ENCODE data around the gene DIP2A. TPM values are rescaled to one million over a fixed set of nuclear protein-coding genes. Genes with fewer than 3 reads are reported as not detected.

DIP2A gene
- total RNA-seq, 8 experiments from 2014 or later = 13.2 to 70.9 (median 16.5) TPM

DNA sequence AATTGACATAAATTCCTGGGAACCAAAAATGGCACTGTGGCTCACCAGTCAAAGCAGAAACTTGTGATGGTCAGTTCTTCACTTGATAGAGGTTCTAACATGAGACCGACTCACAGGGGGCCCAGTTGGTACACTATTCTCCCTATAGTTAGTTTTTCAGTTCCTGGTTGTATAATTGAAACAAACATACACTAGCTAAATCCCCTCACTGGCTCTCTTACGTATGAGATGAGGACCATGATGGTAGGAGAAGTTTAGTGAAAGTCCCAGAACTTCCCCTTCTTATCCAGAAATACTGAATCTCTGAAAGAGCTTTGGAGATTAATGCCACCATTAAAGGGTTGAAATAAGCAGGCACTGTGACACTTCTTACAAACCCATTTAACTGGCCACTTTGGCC is 148.9 kb downstream of the DIP2A start:
- no peak for ATAC-seq (replicated peaks in 6 of 8)
- 40 to 90% (median 72%) methylated on average over 1 to 2 of the region's 2 CpGs; no CpG with 5 or more reads in 5 of the 10 experiments for WGBS, 10 experiments
- H3K4me3 ChIP-seq = no peak overlapping the region
- H3K4me1 ChIP-seq (replicated peaks in 1 of 2) = peaks cover 19 to 23% of the 10 kb centered on the region in 2 donors
- no peak overlapping the region for H3K27ac ChIP-seq
- in situ Hi-C loops (cut with MboI; ENCODE audit: low pct_unique_long_range_greater_than_20kb in 2 of 9, low sequenced_read_pairs in 9 of 9, unreplicated experiment in 9 of 9) = no loop called here

DNA sequence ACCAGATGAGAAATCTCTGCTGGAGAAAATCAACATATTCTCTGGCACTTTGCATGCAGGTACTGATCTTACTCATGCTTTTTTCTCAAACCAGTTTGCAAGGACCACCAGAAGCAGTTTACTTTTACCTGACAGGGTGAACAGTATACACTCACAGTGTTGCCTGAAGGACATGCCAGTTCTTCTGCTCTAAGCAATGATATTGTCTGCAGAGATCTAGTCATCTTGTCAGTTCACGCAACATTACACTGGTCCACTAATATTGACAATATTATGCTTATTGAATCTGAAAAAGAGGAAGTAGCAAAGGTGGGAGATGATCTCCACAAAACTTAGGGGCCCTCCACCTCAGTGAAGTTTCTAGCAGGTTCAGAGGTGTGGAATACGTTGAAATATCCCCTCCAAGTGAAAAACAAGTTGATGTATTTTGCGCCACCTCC is 150.0 kb downstream of the DIP2A start:
- Histone ChIP-seq H3K27ac (no peak overlapping the region), H3K4me3 (no peak overlapping the region), H3K4me1 (replicated peaks in 1 of 2) (peaks cover 15 to 18% of the 10 kb centered on the region in 2 donors)
- 59 to 100% (median 74%) methylated on average over 1 to 3 of the region's 3 CpGs; no CpG with 5 or more reads in 2 of the 10 experiments for WGBS, 10 experiments
- no peak for ATAC-seq (replicated peaks in 6 of 8)
- in situ Hi-C loops (cut with MboI; ENCODE audit: low pct_unique_long_range_greater_than_20kb in 2 of 9, low sequenced_read_pairs in 9 of 9, unreplicated experiment in 9 of 9) = no loop called here

DNA sequence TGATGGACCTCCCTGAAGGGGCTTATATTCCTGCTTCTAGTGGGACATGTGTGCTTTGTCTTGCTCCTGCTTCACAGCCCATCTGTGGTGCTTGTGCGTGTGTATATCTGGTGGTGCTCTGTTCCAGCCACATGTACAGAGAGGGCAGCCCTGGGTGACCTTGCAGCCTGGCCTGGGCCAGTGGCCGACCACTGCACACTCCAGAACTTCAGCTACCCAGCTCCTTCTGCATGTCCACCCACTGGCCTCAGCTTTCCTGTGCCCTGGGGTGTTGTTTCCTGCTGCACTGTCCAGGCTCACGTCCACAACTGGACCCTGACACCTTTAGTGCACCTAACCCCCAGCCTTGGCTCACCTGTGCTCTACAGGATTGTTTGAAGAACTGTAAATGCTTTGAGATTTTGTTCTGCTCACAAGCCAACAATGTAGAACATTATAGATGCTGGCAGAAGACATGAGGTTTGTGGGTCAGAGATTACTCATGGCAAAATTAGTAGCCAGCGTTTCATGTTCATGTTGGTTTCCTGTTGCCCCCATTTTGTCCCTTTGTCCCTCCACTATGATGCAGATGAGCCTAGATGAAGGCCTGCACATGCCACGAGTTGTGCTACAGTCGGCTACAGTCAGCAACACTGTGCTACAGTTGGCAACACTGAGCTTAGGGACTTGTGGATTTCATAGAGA is 151.5 kb downstream of the DIP2A start:
- 20 to 92% (median 67%) methylated on average over 1 to 4 of the region's 6 CpGs; no CpG with 5 or more reads in 1 of the 10 experiments for WGBS, 10 experiments
- H3K27ac ChIP-seq = no peak overlapping the region
- H3K4me3 ChIP-seq = no peak overlapping the region
- peaks cover 6 to 7% of the 10 kb centered on the region in 2 donors for H3K4me1 ChIP-seq (replicated peaks in 1 of 2)
- in situ Hi-C loops (cut with MboI; ENCODE audit: low pct_unique_long_range_greater_than_20kb in 2 of 9, low sequenced_read_pairs in 9 of 9, unreplicated experiment in 9 of 9) = no loop called here
- ATAC-seq (replicated peaks in 6 of 8) = no peak

DNA sequence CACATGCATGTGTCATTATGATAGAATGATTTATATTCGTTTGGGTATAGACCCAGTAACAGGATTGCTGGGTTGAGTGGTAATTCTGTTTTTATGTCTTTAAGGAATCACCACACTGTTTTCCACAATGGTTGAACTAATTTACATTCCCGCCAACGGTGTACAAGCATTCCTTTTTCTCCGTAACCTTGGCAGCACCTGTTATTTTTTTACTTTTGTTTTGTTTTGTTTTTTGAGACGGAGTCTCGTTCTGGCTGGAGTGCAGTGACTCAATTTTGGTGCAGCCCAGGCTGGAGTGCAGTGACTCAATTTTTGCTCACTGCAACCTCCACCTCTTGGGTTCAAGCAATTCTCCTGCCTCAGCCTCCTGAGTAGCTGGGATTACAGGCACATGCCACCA is 154.7 kb downstream of the DIP2A start:
- in situ Hi-C loops (cut with MboI; ENCODE audit: low pct_unique_long_range_greater_than_20kb in 2 of 9, low sequenced_read_pairs in 9 of 9, unreplicated experiment in 9 of 9) = no loop called here
- no peaks in the 10 kb centered on the region for H3K4me1 ChIP-seq (replicated peaks in 1 of 2)
- ATAC-seq (replicated peaks in 6 of 8) = no peak
- no peak overlapping the region for H3K27ac ChIP-seq
- 67 to 100% (median 81%) methylated on average over 2 to 6 of the region's 6 CpGs for WGBS, 10 experiments
- no peak overlapping the region for H3K4me3 ChIP-seq

DNA sequence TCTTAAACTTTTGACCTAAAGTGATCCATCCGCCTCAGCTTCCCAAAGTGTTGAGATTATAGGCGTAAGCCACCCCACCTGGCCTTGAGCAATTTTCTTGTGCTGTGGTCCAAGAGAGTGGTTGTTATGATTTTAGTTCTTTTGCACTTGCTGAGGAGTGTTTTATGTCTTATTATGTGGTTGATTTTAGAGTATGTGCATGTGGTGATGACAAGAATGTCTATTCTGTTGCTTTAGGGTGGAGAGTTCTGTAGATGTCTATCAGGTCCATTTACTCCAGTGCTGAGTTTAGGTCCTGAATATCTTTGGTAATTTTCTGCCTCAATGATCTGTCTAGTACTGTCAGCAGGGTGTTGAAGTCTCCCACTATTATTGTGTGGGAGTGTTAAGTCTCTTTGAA is 157.4 kb downstream of the DIP2A start:
- in situ Hi-C loops (cut with MboI; ENCODE audit: low pct_unique_long_range_greater_than_20kb in 2 of 9, low sequenced_read_pairs in 9 of 9, unreplicated experiment in 9 of 9) = no loop called here
- peak in 3 of 8 experiments; percentile 51 to 74 (median 52) for ATAC-seq (replicated peaks in 6 of 8)
- H3K27ac ChIP-seq = no peak overlapping the region
- WGBS, 10 experiments = 72 to 93% (median 85%) methylated on average over 1 to 2 of the region's 2 CpGs; no CpG with 5 or more reads in 4 of the 10 experiments
- no peak overlapping the region for H3K4me3 ChIP-seq
- peaks cover 0 to under 1% of the 10 kb centered on the region in 2 donors for H3K4me1 ChIP-seq (replicated peaks in 1 of 2)

DNA sequence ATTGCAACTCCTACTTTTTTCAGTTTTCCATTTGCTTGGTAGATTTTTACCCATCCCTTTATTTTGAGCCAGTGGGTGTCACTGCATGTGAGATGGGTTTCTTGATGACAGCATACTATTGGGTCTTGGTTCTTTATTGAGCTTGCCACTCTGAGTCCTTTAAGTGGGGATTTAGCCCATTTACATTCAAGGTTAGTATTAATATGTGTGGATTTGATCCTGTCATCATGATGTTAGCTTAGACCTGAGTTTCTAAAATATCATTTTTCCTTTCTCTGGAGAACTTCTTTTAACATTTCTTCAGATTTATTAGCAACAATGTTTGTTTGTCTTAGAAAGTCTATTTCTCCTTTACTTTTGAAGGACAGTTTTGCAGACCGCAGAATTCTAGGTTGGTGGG is 158.0 kb downstream of the DIP2A start:
- in situ Hi-C loops (cut with MboI; ENCODE audit: low pct_unique_long_range_greater_than_20kb in 2 of 9, low sequenced_read_pairs in 9 of 9, unreplicated experiment in 9 of 9) = no loop called here
- ATAC-seq (replicated peaks in 6 of 8) = no peak
- 18 to 100% (median 91%) methylated on average over 1 of the region's 1 CpG; no CpG with 5 or more reads in 4 of the 10 experiments for WGBS, 10 experiments
- Histone ChIP-seq H3K4me1 (replicated peaks in 1 of 2) (peaks cover 0 to 7% of the 10 kb centered on the region in 2 donors), H3K27ac (no peak overlapping the region), H3K4me3 (no peak overlapping the region)

DNA sequence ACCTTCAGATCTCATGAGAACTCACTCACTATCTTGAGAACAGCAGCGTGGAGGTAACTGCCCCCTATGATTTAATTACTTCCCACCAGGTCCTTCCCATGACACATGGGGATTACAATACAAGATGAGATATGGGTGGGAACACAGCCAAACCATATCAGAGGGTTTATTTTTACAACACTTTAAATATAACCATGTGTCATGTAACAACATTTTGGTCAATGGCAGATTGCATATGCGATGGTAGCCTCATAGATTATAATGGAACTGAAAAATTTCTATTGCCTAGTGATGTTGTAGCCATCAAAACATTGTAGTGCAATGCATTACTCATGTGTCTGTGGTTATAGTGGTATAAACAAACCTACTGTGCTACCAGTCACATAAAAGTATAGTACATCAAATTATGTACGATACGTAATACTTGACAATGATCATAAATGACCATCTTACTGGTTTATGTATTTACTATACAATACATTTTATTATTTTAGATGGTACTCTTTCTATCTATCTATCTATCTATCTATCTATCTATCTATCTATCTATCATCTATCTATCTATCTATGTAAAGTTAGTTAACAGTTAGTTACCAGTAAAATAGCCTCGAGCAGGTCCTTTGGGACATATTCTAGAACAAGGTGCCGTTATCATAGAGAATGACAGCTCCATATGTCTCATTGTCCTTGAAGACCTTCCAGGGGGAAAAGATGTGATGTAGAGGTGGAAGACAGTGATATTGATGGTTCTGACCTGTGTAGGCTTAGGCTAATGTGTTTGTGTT is 158.8 kb downstream of the DIP2A start:
- H3K27ac ChIP-seq = no peak overlapping the region
- in situ Hi-C loops (cut with MboI; ENCODE audit: low pct_unique_long_range_greater_than_20kb in 2 of 9, low sequenced_read_pairs in 9 of 9, unreplicated experiment in 9 of 9) = no loop called here
- peaks cover 2 to 11% of the 10 kb centered on the region in 2 donors for H3K4me1 ChIP-seq (replicated peaks in 1 of 2)
- 45 to 100% (median 80%) methylated on average over 2 to 6 of the region's 6 CpGs for WGBS, 10 experiments
- H3K4me3 ChIP-seq = no peak overlapping the region
- ATAC-seq (replicated peaks in 6 of 8) = peak in 1 of 8 experiments; percentile 34

DNA sequence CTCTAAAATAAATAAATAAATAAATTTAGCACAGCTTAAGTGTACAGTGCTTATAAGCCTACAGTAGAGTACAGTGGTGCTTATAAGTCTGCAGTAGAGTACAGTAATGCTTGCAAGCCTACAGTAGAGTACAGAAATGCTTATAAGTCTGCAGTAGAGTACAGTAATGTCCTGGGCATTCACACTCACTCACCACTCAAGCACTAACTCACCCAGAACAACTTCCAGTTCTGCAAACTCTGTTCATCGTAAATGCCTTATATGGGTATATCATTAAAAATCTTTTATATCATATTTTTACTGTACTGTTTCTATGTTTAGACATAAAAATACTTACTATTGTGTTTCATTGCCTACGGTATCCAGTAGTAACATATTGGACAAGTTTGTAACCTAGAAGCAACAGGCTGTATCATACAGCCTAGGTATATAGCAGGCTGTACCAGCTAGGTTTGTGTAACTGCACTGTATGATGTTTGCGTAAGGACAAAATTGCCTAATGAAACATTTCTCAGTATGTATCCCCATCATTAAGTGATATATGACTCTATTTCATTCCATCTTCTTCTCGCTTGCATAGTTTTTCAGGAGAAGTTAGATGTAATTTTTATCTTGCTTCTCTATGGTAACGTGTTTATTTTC is 160.2 kb downstream of the DIP2A start:
- in situ Hi-C loops (cut with MboI; ENCODE audit: low pct_unique_long_range_greater_than_20kb in 2 of 9, low sequenced_read_pairs in 9 of 9, unreplicated experiment in 9 of 9) = no loop called here
- Histone ChIP-seq H3K27ac (no peak overlapping the region), H3K4me3 (no peak overlapping the region), H3K4me1 (replicated peaks in 1 of 2) (peaks cover 3 to 17% of the 10 kb centered on the region in 2 donors)
- WGBS, 10 experiments = 62 to 100% (median 96%) methylated on average over 1 to 5 of the region's 5 CpGs
- no peak for ATAC-seq (replicated peaks in 6 of 8)

Other genes starting within 250 kb of the DIP2A start
- 100 to 1,000 TPM in 2 of 8 experiments, 10 to 100 TPM in 6; 24.5 to 177 (median 51.8) TPM for gene LSS, start 230.1 kb upstream of the DIP2A start, total RNA-seq
- 10 to 100 TPM; 41.5 to 99.3 (median 50.8) TPM for gene MCM3AP, start 173.3 kb upstream of the DIP2A start, total RNA-seq
- 10 to 100 TPM; 19.4 to 43.8 (median 32.7) TPM for gene YBEY, start 172.5 kb upstream of the DIP2A start, total RNA-seq
- 10 to 100 TPM in 2 of 8 experiments, 1 to 10 TPM in 5, under 1 TPM in 1; 0.92 to 15.3 (median 2.8) TPM for gene C21orf58, start 135.0 kb upstream of the DIP2A start, total RNA-seq
- gene PCNT, start 134.7 kb upstream of the DIP2A start, total RNA-seq = 10 to 100 TPM in 7 of 8 experiments, 1 to 10 TPM in 1; 8.9 to 49.0 (median 14.3) TPM
- 100 to 1,000 TPM in 1 of 8 experiments, 1 to 10 TPM in 5, under 1 TPM in 2; 0.71 to 144 (median 1.5) TPM for gene S100B, start 146.2 kb downstream of the DIP2A start, total RNA-seq
- 100 to 1,000 TPM in 1 of 8 experiments, 10 to 100 TPM in 7; 60.8 to 202 (median 75.7) TPM for gene PRMT2, start 176.8 kb downstream of the DIP2A start, total RNA-seq